Suprapubic skin (tissue), 4 donors: ENCODE results near the gene FOXK1.

ENCODE experiments used
- CTCF ChIP-seq, 2 donors: fragments of 200-600 bp in 1 of 2; fragments of 450-650 bp in 1 of 2; sonication (generic) in 1 of 2; IDR thresholded peaks; one replicate each; pipeline ENCODE4 v1.5.1; 2016 to 2019; ENCODE audit warnings: antibody characterized with exemption in 2 of 2, mild to moderate bottlenecking in 1 of 2, moderate library complexity in 1 of 2
- EP300 ChIP-seq: sonication (generic); formaldehyde crosslinking; IDR thresholded peaks from one replicate; pipeline ENCODE4 v1.6.1; 2017; ENCODE audit warnings: antibody characterized with exemption
- POLR2AphosphoS5 ChIP-seq, 3 donors: sonication (generic); formaldehyde crosslinking; IDR thresholded peaks; one replicate each; pipeline ENCODE4 v1.6.1; 2017; ENCODE audit warnings: antibody characterized with exemption in 3 of 3

- no peak for TF ChIP-seq POLR2AphosphoS5 (IDR thresholded peaks at IDR 0.05)
- no peak for TF ChIP-seq CTCF (IDR thresholded peaks at IDR 0.05)
- TF ChIP-seq EP300 = no peak
Measured at GRCh38 chr7:4641091-4641666, 40.9 kb upstream of the FOXK1 start.
